ENCODE data around the gene RNU4-1.

The RNU4-1 gene

GRCh38 chr12:120264086-120264903, 28.7 kb downstream of the RNU4-1 start:
- ChIA-PET POLR2A (interaction anchor here (0.5 to 8.6 kb wide), 6 partner anchors 17 to 64 kb away, joined by 3 to 126 read pairs (median 8); partner anchors contain the start of genes RNU4-2 and RPLP0), CTCF (interaction anchor here (0.6 to 16.4 kb wide), 5 partner anchors 8 to 59 kb away, joined by 3 to 581 read pairs (median 28); no protein-coding TSS in a partner anchor)
- peak overlapping the region; percentile 90 for H3K4me3 ChIP-seq (ENCODE audit: low read depth, low read length)
- H3K4me1 ChIP-seq (ENCODE audit: control insufficient read depth, insufficient read depth, low read length) = peaks cover 4% of the 10 kb centered on the region; the same call in 1 of the 2 replicates
- TF ChIP-seq ZFP69B (tag by site-specific recombination; IDR thresholded peaks at IDR 0.05) (peak; percentile 44; the same call in 1 of the 2 replicates), ZBTB26 (tag by site-specific recombination; optimal IDR thresholded peaks at IDR 0.05) (no peak), ZNF654 (tag by site-specific recombination; IDR thresholded peaks at IDR 0.05; ENCODE audit: low read depth) (no peak), PATZ1 (tag by site-specific recombination; IDR thresholded peaks at IDR 0.05) (peak; percentile 31; the same call in 1 of the 2 replicates), GLIS1 (tag by site-specific recombination; IDR thresholded peaks at IDR 0.05) (peak; percentile 29; the same call in 1 of the 2 replicates), ZNF777 (tag by site-specific recombination; IDR thresholded peaks at IDR 0.05; ENCODE audit: borderline replicate concordance) (no peak), ZNF692 (tag by site-specific recombination; IDR thresholded peaks at IDR 0.05) (0 out of 2 replicates have a peak, but pooled peaks have one; percentile 24), ZNF133 (tag by site-specific recombination; IDR thresholded peaks at IDR 0.05) (no peak), ZNF214 (tag by site-specific recombination; IDR thresholded peaks at IDR 0.05; ENCODE audit: borderline replicate concordance) (no peak)
- no peak overlapping the region for H3K27ac ChIP-seq (ENCODE audit: extremely low read depth, low read depth, low read length)
- no peaks in the 10 kb centered on the region for H3K36me3 ChIP-seq (ENCODE audit: control insufficient read depth in 2 of 2, insufficient read depth in 1 of 2, low read length in 2 of 2)
- H3K9me3 ChIP-seq (ENCODE audit: control insufficient read depth, insufficient read depth, low read depth, low read length) = no peaks in the 10 kb centered on the region

GRCh38 chr12:120263748-120264085, 29.3 kb downstream of the RNU4-1 start:
- no peak for TF ChIP-seq ZNF423 (tag by site-specific recombination; IDR thresholded peaks at IDR 0.05)
- no peak for TF ChIP-seq ZNF133 (tag by site-specific recombination; IDR thresholded peaks at IDR 0.05)
- TF ChIP-seq MYNN (tag by site-specific recombination; IDR thresholded peaks at IDR 0.05; ENCODE audit: borderline replicate concordance) = no peak
- H3K36me3 ChIP-seq (ENCODE audit: control insufficient read depth in 2 of 2, insufficient read depth in 1 of 2, low read length in 2 of 2) = no peaks in the 10 kb centered on the region
- POLR2A ChIA-PET = interaction anchor here (1.2 to 8.6 kb wide), 4 partner anchors 21 to 64 kb away, joined by 4 to 126 read pairs (median 54); partner anchors contain the start of genes RNU4-2 and RPLP0
- no peaks in the 10 kb centered on the region for H3K9me3 ChIP-seq (ENCODE audit: control insufficient read depth, insufficient read depth, low read depth, low read length)
- peaks cover 4% of the 10 kb centered on the region; the same call in 1 of the 2 replicates for H3K4me1 ChIP-seq (ENCODE audit: control insufficient read depth, insufficient read depth, low read length)
- no peak overlapping the region for H3K4me3 ChIP-seq (ENCODE audit: low read depth, low read length)
- no peak overlapping the region for H3K27ac ChIP-seq (ENCODE audit: extremely low read depth, low read depth, low read length)
- CTCF ChIA-PET = interaction anchor here (0.6 to 16.4 kb wide), 5 partner anchors 8 to 38 kb away, joined by 3 to 581 read pairs (median 28); no protein-coding TSS in a partner anchor

GRCh38 chr12:120262852-120263747, 29.9 kb downstream of the RNU4-1 start:
- H3K4me3 ChIP-seq (ENCODE audit: low read depth, low read length) = no peak overlapping the region
- peak; percentile 29; the same call in 1 of the 2 replicates for TF ChIP-seq ZBTB20 (tag by site-specific recombination; IDR thresholded peaks at IDR 0.05)
- TF ChIP-seq ZBTB1 (tag by site-specific recombination; IDR thresholded peaks at IDR 0.05) = no peak
- H3K36me3 ChIP-seq (ENCODE audit: control insufficient read depth in 2 of 2, insufficient read depth in 1 of 2, low read length in 2 of 2) = no peaks in the 10 kb centered on the region
- H3K27ac ChIP-seq (ENCODE audit: extremely low read depth, low read depth, low read length) = no peak overlapping the region
- ChIA-PET CTCF (interaction anchor here (0.6 to 16.4 kb wide), 7 partner anchors 9 to 1048 kb away, joined by 3 to 581 read pairs (median 3); partner anchors contain the start of gene RPLP0), POLR2A (interaction anchor here (1.2 to 8.6 kb wide), 5 partner anchors 20 to 63 kb away, joined by 4 to 126 read pairs (median 11); partner anchors contain the start of genes RNU4-2 and RPLP0)
- H3K4me1 ChIP-seq (ENCODE audit: control insufficient read depth, insufficient read depth, low read length) = peaks cover 4% of the 10 kb centered on the region; the same call in 1 of the 2 replicates
- H3K9me3 ChIP-seq (ENCODE audit: control insufficient read depth, insufficient read depth, low read depth, low read length) = no peaks in the 10 kb centered on the region
